Osteocyte (in vitro differentiated cells): ENCODE results near the gene AIF1L. TPM values are rescaled to one million over a fixed set of nuclear protein-coding genes. Genes with fewer than 3 reads are reported as not detected.

Experiments used
- DNase-seq: peaks from one replicate; pipeline ENCODE4 v3.0.0; 2021; ENCODE audit warnings: mixed read lengths; ENCODE audit not compliant: unreplicated experiment; ENCODE audit errors: extremely low spot score
- H3K27ac Mint-ChIP-seq: one replicate; pipeline ENCODE4 v1.8.0; 2021; ENCODE audit warnings: mild to moderate bottlenecking, mixed read lengths; ENCODE audit not compliant: unreplicated experiment
- H3K27me3 Mint-ChIP-seq: one replicate; pipeline ENCODE4 v1.8.0; 2021; ENCODE audit warnings: mixed read lengths; ENCODE audit not compliant: unreplicated experiment
- H3K36me3 Mint-ChIP-seq: one replicate; pipeline ENCODE4 v1.8.0; 2021; ENCODE audit warnings: mixed read lengths; ENCODE audit not compliant: unreplicated experiment
- H3K4me1 Mint-ChIP-seq: one replicate; pipeline ENCODE4 v1.8.0; 2021; ENCODE audit warnings: mixed read lengths; ENCODE audit not compliant: unreplicated experiment
- H3K4me3 Mint-ChIP-seq: one replicate; pipeline ENCODE4 v1.8.0; 2021; ENCODE audit warnings: mild to moderate bottlenecking, moderate library complexity, mixed read lengths; ENCODE audit not compliant: unreplicated experiment
- H3K9me3 Mint-ChIP-seq: one replicate; pipeline ENCODE4 v1.8.0; 2021; ENCODE audit warnings: mixed read lengths; ENCODE audit not compliant: unreplicated experiment
- CTCF ChIP-seq: fragments of 200-600 bp; sonication (generic); IDR thresholded peaks from 2 replicates; pipeline ENCODE4 v1.5.0; 2021; ENCODE audit warnings: antibody characterized with exemption, mild to moderate bottlenecking, moderate library complexity
- total RNA-seq: library from RNA; stranded (reverse); gene quantifications from 2 replicates; pipeline ENCODE4 v1.2.1, GENCODE V29; 2021

Gene AIF1L
- total RNA-seq, 1 donor from 2014 or later: 26.3 TPM

- Mint-ChIP-seq H3K27ac (no peak overlapping the region), H3K4me3 (no peak overlapping the region), H3K36me3 (no peaks in the 10 kb centered on the region), H3K4me1 (no peaks in the 10 kb centered on the region), H3K9me3 (no peaks in the 10 kb centered on the region), H3K27me3 (peaks cover 13% of the 10 kb centered on the region)
- no peak for DNase-seq
- TF ChIP-seq CTCF: no peak
Observed at GRCh38 chr9:131076347-131077195, 19.8 kb upstream of the AIF1L start.

GRCh38 chr9:131078427-131079366 lies 17.6 kb upstream of the AIF1L start:
- H3K27ac Mint-ChIP-seq: no peak overlapping the region
- TF ChIP-seq CTCF: no peak
- H3K4me3 Mint-ChIP-seq: no peak overlapping the region
- H3K36me3 Mint-ChIP-seq: no peaks in the 10 kb centered on the region
- H3K9me3 Mint-ChIP-seq: no peaks in the 10 kb centered on the region
- H3K27me3 Mint-ChIP-seq: peaks cover 7% of the 10 kb centered on the region
- no peak for DNase-seq
- no peaks in the 10 kb centered on the region for H3K4me1 Mint-ChIP-seq

GRCh38 chr9:131080589-131080988 lies 15.7 kb upstream of the AIF1L start:
- Mint-ChIP-seq H3K27me3 (peaks cover 13% of the 10 kb centered on the region), H3K4me3 (no peak overlapping the region), H3K9me3 (no peaks in the 10 kb centered on the region), H3K27ac (no peak overlapping the region), H3K4me1 (no peaks in the 10 kb centered on the region), H3K36me3 (no peaks in the 10 kb centered on the region)
- TF ChIP-seq CTCF: no peak
- no peak for DNase-seq

- Mint-ChIP-seq H3K4me1 (no peaks in the 10 kb centered on the region), H3K27ac (no peak overlapping the region), H3K4me3 (no peak overlapping the region), H3K27me3 (peaks cover 13% of the 10 kb centered on the region), H3K9me3 (no peaks in the 10 kb centered on the region), H3K36me3 (no peaks in the 10 kb centered on the region)
- no peak for TF ChIP-seq CTCF
- no peak for DNase-seq
Observed at GRCh38 chr9:131081868-131082267, 14.5 kb upstream of the AIF1L start.
